ENCODE measurements around the gene PRRC1. TPM values are rescaled to one million over a fixed set of nuclear protein-coding genes. Genes with fewer than 3 reads are reported as not detected.

The PRRC1 gene
- total RNA-seq, 3 donors from 2014 or later, result 45.0 to 72.1 (median 63.0) TPM

GRCh38 chr5:127602896-127603844 is 85.7 kb downstream of the PRRC1 start:
- ATAC-seq (no peak), DNase-seq (no peak)
- TF ChIP-seq, protein P1, sequence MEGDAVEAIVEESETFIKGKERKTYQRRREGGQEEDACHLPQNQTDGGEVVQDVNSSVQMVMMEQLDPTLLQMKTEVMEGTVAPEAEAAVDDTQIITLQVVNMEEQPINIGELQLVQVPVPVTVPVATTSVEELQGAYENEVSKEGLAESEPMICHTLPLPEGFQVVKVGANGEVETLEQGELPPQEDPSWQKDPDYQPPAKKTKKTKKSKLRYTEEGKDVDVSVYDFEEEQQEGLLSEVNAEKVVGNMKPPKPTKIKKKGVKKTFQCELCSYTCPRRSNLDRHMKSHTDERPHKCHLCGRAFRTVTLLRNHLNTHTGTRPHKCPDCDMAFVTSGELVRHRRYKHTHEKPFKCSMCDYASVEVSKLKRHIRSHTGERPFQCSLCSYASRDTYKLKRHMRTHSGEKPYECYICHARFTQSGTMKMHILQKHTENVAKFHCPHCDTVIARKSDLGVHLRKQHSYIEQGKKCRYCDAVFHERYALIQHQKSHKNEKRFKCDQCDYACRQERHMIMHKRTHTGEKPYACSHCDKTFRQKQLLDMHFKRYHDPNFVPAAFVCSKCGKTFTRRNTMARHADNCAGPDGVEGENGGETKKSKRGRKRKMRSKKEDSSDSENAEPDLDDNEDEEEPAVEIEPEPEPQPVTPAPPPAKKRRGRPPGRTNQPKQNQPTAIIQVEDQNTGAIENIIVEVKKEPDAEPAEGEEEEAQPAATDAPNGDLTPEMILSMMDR (IDR thresholded peaks at IDR 0.05), result no peak
- no peak overlapping the region for H3K4me3 ChIP-seq
- H3K4me1 ChIP-seq (ENCODE audit: low read depth), result no peaks in the 10 kb centered on the region
- H3K9me3 ChIP-seq, result no peaks in the 10 kb centered on the region
- intact Hi-C loops (cut with DNase I, micrococcal nuclease), result no loop called here
- no peaks in the 10 kb centered on the region for H3K36me3 ChIP-seq (ENCODE audit: low read depth)

Other genes with a start within 250 kb of the PRRC1 start
- 1 to 10 TPM in 1 of 3 donors, under 1 TPM in 2; 0.70 to 4.9 (median 0.81) TPM for gene MEGF10, start 226.8 kb upstream of the PRRC1 start, total RNA-seq
- not detected for gene CTXN3, start 131.4 kb downstream of the PRRC1 start, total RNA-seq
- 1 to 10 TPM in 1 of 3 donors, not detected in 2; 1.0 TPM for gene CCDC192, start 185.8 kb downstream of the PRRC1 start, total RNA-seq